HepG2 (cell line): ENCODE results near the gene ACBD7. TPM values are rescaled to one million over a fixed set of nuclear protein-coding genes. Genes with fewer than 3 reads are reported as not detected.

Source experiments
- ATAC-seq: fragments of 200-7000 bp; cut with Tn5 transposase; 3 replicates; pipeline ENCODE4 v1.9.1; 2020; ENCODE audit warnings: mild to moderate bottlenecking, moderate library complexity
- BruUV-seq: library from RNA; stranded (reverse); fragments of 400-500 nt; replicated peaks from 2 replicates; lab custom pipeline; 2021; lab: Mats Ljungman, UMichigan
- CTCF ChIA-PET: fragments of 300-600 bp; formaldehyde crosslinking; extraction: SDS; loops from one replicate; lab custom pipeline; 2021; ENCODE audit warnings: low total read pairs, inconsistent platforms, low intra/inter-chr PET ratio; lab: Yijun Ruan, JAX
- POLR2A ChIA-PET: fragments of 350-600 bp; sonication (Branson Sonifier 250); formaldehyde crosslinking; loops from one replicate; lab custom pipeline; 2020; ENCODE audit warnings: antibody characterized with exemption, inconsistent platforms; lab: Yijun Ruan, JAX
- DNase-seq: peaks from one replicate; pipeline ENCODE4 v3.0.0-alpha.2; 2015; ENCODE audit warnings: low spot score
- FAIRE-seq: peaks from 3 replicates; lab custom pipeline; 2011; peaks lifted over from hg19 to GRCh38; lab: Jason Lieb, UNC
- H2AFZ ChIP-seq: one replicate; pipeline ENCODE4 v1.6.1; 2011; ENCODE audit warnings: low read length, inconsistent platforms
- H3K27ac ChIP-seq: fragments of 300-600 bp; 3 replicates; pipeline ENCODE4 v1.8.0; 2011; ENCODE audit warnings: mixed run types, mild to moderate bottlenecking, mixed read lengths, low read length, inconsistent platforms; ENCODE audit not compliant: insufficient read depth; ENCODE audit errors: extremely low read length
- H3K27me3 ChIP-seq, 2 experiments: fragments of 200-600 bp in 1 of 2; 2 replicates in 1 of 2; 3 replicates in 1 of 2; pipeline versions ENCODE4 v1.6.0 to v1.8.0; 2011; ENCODE audit warnings: low read length in 2 of 2, mild to moderate bottlenecking in 2 of 2, moderate library complexity in 2 of 2, inconsistent platforms in 1 of 2; ENCODE audit not compliant: insufficient read depth in 2 of 2, control insufficient read depth in 1 of 2
- H3K36me3 ChIP-seq, 2 experiments: fragments of 200-600 bp in 1 of 2; replicated peaks in 1 of 2; 2 replicates in 1 of 2; 3 replicates in 1 of 2; pipeline versions ENCODE4 v1.5.1 to v1.8.0; 2011; ENCODE audit warnings: low read length in 2 of 2, inconsistent platforms in 1 of 2; ENCODE audit not compliant: insufficient read depth in 2 of 2, control insufficient read depth in 1 of 2
- H3K4me1 ChIP-seq: 2 replicates; pipeline ENCODE4 v1.5.1; 2012; ENCODE audit warnings: low read length, inconsistent platforms; ENCODE audit not compliant: insufficient read depth
- H3K4me2 ChIP-seq: 2 replicates; pipeline ENCODE4 v1.6.0; 2011; ENCODE audit warnings: low read depth, low read length, inconsistent platforms
- H3K4me3 ChIP-seq, 3 experiments: fragments of 200-600 bp in 1 of 3; sonication (generic), shearing (Covaris generic) in 1 of 3; replicated peaks in 1 of 3; 2 replicates each; pipeline ENCODE4 v1.5.1; 2011 to 2016; ENCODE audit warnings: low read length in 3 of 3, inconsistent platforms in 2 of 3, low read depth in 2 of 3, mild to moderate bottlenecking in 2 of 3, control low read depth in 1 of 3, mixed read lengths in 1 of 3; ENCODE audit not compliant: insufficient read depth in 1 of 3
- H3K79me2 ChIP-seq: one replicate; pipeline ENCODE4 v1.6.1; 2011; ENCODE audit warnings: low read length, inconsistent platforms; ENCODE audit not compliant: insufficient read depth
- H3K9ac ChIP-seq: 2 replicates; pipeline ENCODE4 v1.6.0; 2011; ENCODE audit warnings: mild to moderate bottlenecking, low read depth, low read length, inconsistent platforms; ENCODE audit not compliant: insufficient read depth
- H3K9me3 ChIP-seq: 2 replicates; pipeline ENCODE4 v1.5.1; 2012; ENCODE audit warnings: mild to moderate bottlenecking, low read length
- H4K20me1 ChIP-seq: 2 replicates; pipeline ENCODE4 v1.6.0; 2011; ENCODE audit warnings: inconsistent platforms, mild to moderate bottlenecking, low read length, moderate library complexity; ENCODE audit not compliant: insufficient read depth
- ARID5B ChIP-seq: IDR thresholded peaks from 2 replicates; pipeline ENCODE4 v1.4.0; 2020; ENCODE audit warnings: mild to moderate bottlenecking, missing genetic modification reagents
- ATF7 ChIP-seq, 2 experiments: fragments of 450-650 bp in 1 of 2; sonication (generic) in 1 of 2; formaldehyde crosslinking in 1 of 2; IDR thresholded peaks; 2 replicates each; pipeline versions ENCODE4 v1.4.0 to v1.6.1; 2016 to 2020; ENCODE audit warnings: antibody characterized with exemption in 1 of 2, mild to moderate bottlenecking in 1 of 2, missing genetic modification reagents in 1 of 2
- FOSL1 ChIP-seq: sonication (generic); formaldehyde crosslinking; IDR thresholded peaks from 2 replicates; pipeline ENCODE4 v1.9.0; 2021; ENCODE audit warnings: missing genetic modification reagents, borderline replicate concordance
- FOSL2 ChIP-seq: sonication (generic); formaldehyde crosslinking; IDR thresholded peaks from 2 replicates; pipeline ENCODE4 v1.4.0; 2020; ENCODE audit warnings: missing genetic modification reagents
- FOXJ3 ChIP-seq: sonication (generic); formaldehyde crosslinking; IDR thresholded peaks from 2 replicates; pipeline ENCODE4 v1.4.0; 2020; ENCODE audit warnings: missing genetic modification reagents, mild to moderate bottlenecking, borderline replicate concordance
- HNRNPK ChIP-seq: fragments of 200-400 bp; formaldehyde crosslinking; IDR thresholded peaks from 2 replicates; pipeline ENCODE4 v1.6.1; 2018; ENCODE audit warnings: low read length, low read depth, moderate library complexity, mild to moderate bottlenecking; ENCODE audit not compliant: poor library complexity, severe bottlenecking
- KDM3A ChIP-seq: IDR thresholded peaks from 2 replicates; pipeline ENCODE4 v1.6.1; 2018; ENCODE audit warnings: low read depth, missing compliant biosample characterization
- KLF12 ChIP-seq: sonication (generic); formaldehyde crosslinking; IDR thresholded peaks from 2 replicates; pipeline ENCODE4 v1.4.0; 2020; ENCODE audit warnings: missing genetic modification reagents, borderline replicate concordance
- PCBP2 ChIP-seq: fragments of 200-400 bp; formaldehyde crosslinking; optimal IDR thresholded peaks from 2 replicates; pipeline ENCODE3; 2018; ENCODE audit warnings: low read length, low read depth; ENCODE audit not compliant: poor library complexity, severe bottlenecking
- ZBTB21 ChIP-seq: sonication (generic); formaldehyde crosslinking; IDR thresholded peaks from 2 replicates; pipeline ENCODE4 v1.4.0; 2020; ENCODE audit warnings: missing genetic modification reagents
- ZC3H4 ChIP-seq: sonication (generic); formaldehyde crosslinking; IDR thresholded peaks from 2 replicates; pipeline ENCODE4 v1.4.0; 2020; ENCODE audit warnings: missing genetic modification reagents, borderline replicate concordance
- WGBS: methylation state at CpG from one replicate; pipeline ENCODE4 v1.1.6; 2017; ENCODE audit warnings: low lambda C conversion rate; 5-methylcytosine and 5-hydroxymethylcytosine counted together
- in situ Hi-C: cut with HindIII; loops from 2 replicates; pipeline ENCODE4 v1.10.0; 2017; ENCODE audit warnings: low pct_unique_long_range_greater_than_20kb; ENCODE audit not compliant: extremely low pct_ligation_motif_present
- intact Hi-C: fragments of 100-400 bp; cut with micrococcal nuclease; formaldehyde crosslinking; loops from one replicate; pipeline ENCODE4 v1.10.0; 2022; ENCODE audit not compliant: unreplicated experiment
- polyA plus RNA-seq, 8 experiments: library from polyadenylated mRNA; depleted of rRNA in 3 of 8; stranded (reverse) in 7 of 8; unstranded in 1 of 8; fragments of >200 nt; fragmentation: Illumina TruSeq in 4 of 8; extraction: Trizol in 4 of 8; gene quantifications; 2 replicates each; pipeline versions ENCODE4 v1.2.1 to v1.2.3, GENCODE V29; 2011 to 2016; ENCODE audit warnings: low read depth in 4 of 8, missing spikeins in 1 of 8, mixed read lengths in 1 of 8; ENCODE audit not compliant: insufficient read depth in 1 of 8
- total RNA-seq, 5 experiments: library from RNA; depleted of rRNA; stranded (reverse); fragments of >200 nt; fragmentation: Illumina TruSeq; extraction: Trizol; gene quantifications; 2 replicates each; pipeline ENCODE4 v1.2.3, GENCODE V29; 2016; ENCODE audit warnings: low read depth in 1 of 5

ACBD7 gene
- total and polyA plus RNA-seq, 2 of the 13 experiments (the other 11 are each of a cell fraction or from before 2014, with no cell fraction given) = 1.4 to 2.6 TPM

GRCh38 chr10:15137036-15137359, 48.4 kb upstream of the ACBD7 start (continued):
- peak; percentile 67 for TF ChIP-seq ARID5B (CRISPR knock-in tag)
- TF ChIP-seq FOSL2 (CRISPR knock-in tag) = peak; percentile 52
- no peak for TF ChIP-seq KDM3A (CRISPR knock-in tag)
- peak; percentile 47; the same call in 1 of the 2 replicates for TF ChIP-seq FOXJ3
- TF ChIP-seq ZBTB21 (CRISPR knock-in tag) = no peak
- no peak for TF ChIP-seq ZC3H4
- TF ChIP-seq FOSL1 (CRISPR knock-in tag) = peak; percentile 21; the same call in 1 of the 2 replicates

- no peaks in the 10 kb centered on the region for H3K9me3 ChIP-seq
- 96% methylated on average over 11 of the region's 11 CpGs for WGBS
- no peak overlapping the region for H3K9ac ChIP-seq
- no peaks in the 10 kb centered on the region for H4K20me1 ChIP-seq
- in situ Hi-C loops = no loop called here
- DNase-seq = no peak
- H3K27me3 ChIP-seq = no peaks in the 10 kb centered on the region
- CTCF ChIA-PET = no interaction called here
- H3K4me1 ChIP-seq = peaks cover 29% of the 10 kb centered on the region
- H2AFZ ChIP-seq = no peak overlapping the region
- FAIRE-seq = no peak
- no peak for TF ChIP-seq KLF12 (CRISPR knock-in tag)
- TF ChIP-seq PCBP2 = peak; percentile 54
- peak; percentile 77 for TF ChIP-seq HNRNPK
- no peak for TF ChIP-seq ATF7 (IDR thresholded peaks at IDR 0.05)
- no peak for TF ChIP-seq ATF7 (CRISPR knock-in tag; IDR thresholded peaks at IDR 0.05)
- ATAC-seq = no peak
- peaks cover 13 to 43% of the 10 kb centered on the region in 2 experiments for H3K36me3 ChIP-seq
- H3K79me2 ChIP-seq = no peaks in the 10 kb centered on the region
- H3K4me2 ChIP-seq = peak overlapping the region; percentile 13; the same call in 1 of the 2 replicates
- POLR2A ChIA-PET = interaction anchor here (1.2 kb wide), 1 partner anchor 15 kb away, joined by 6 read pairs; no protein-coding TSS in a partner anchor
- H3K27ac ChIP-seq = peak overlapping the region; percentile 31
- intact Hi-C loops = no loop called here
- no peak overlapping the region for H3K4me3 ChIP-seq
- BruUV-seq = no TSS peak
These were observed 47.8 kb upstream of the ACBD7 start for GRCh38 chr10:15136129-15137035.
